ENCODE results near the gene IFNL1.
"Not testable (repeated sequence)": the region's sequence is repeated elsewhere in the genome, so short reads cannot be mapped to it uniquely, and the experiment has no call there.

IFNL1 gene

GRCh38 chr19:39253374-39254149 is 42.6 kb upstream of the IFNL1 start:
- no peaks in the 10 kb centered on the region for H3K9me3 ChIP-seq (ENCODE audit: low read depth, low read length)
- H3K36me3 ChIP-seq (ENCODE audit: insufficient read depth, low read length), result no peaks in the 10 kb centered on the region
- H3K9ac ChIP-seq (ENCODE audit: insufficient read length), result no peak overlapping the region
- no peak overlapping the region for H3K27ac ChIP-seq
- H3K4me3 ChIP-seq, result no peak overlapping the region
- no peak for TF ChIP-seq EZH2 (IDR thresholded peaks at IDR 0.05)
- no peak for TF ChIP-seq POLR2AphosphoS5 (IDR thresholded peaks at IDR 0.05; ENCODE audit: borderline replicate concordance, low read depth, low read length)
- TF ChIP-seq FOXP2 (optimal IDR thresholded peaks at IDR 0.05; ENCODE audit: control extremely low read depth, extremely low read length, insufficient read depth), result no peak
- no peak for DNase-seq (ENCODE audit: low read depth, low spot score)

DNA sequence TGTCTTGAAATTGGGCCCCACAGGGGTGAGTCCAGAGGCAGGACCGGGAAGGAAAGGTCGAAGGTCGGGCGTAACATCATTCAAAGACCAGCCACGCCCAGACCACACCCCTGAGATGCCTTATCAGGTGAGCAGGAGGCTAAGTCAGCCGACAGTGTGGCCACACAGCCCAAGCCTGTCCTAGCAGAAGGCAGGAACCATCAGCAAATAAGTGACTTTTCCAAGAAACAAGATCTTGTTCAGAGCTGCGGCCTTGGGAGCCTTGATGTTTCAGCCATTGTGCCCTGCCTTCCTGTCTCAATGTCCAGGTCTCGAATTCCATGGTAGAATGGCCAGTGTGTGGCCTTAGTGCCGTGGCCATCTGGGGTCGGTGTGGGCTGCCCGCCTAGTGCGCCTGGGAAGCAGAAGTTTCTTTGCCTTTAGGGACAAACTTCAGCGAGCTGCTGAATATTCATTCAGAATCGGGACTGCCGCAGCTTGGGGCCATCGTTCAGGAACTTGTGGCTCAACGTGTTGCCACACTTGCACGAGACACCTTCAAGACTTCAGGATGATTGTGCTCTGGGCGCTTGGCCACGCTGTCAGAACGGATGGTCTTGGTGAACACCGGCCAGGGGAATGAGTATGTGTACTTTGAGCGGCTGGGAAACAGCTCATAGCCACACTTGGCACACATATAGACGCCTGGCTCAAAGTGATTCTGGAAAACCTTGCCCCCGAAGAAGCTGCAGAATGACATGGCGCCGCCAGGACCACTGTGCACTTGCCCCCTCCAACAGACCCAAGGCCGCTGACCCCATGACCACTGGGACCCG is 41.5 kb upstream of the IFNL1 start:
- no peak overlapping the region for H3K4me3 ChIP-seq
- TF ChIP-seq EZH2 (IDR thresholded peaks at IDR 0.05), result no peak
- TF ChIP-seq FOXP2 (optimal IDR thresholded peaks at IDR 0.05; ENCODE audit: control extremely low read depth, extremely low read length, insufficient read depth), result no peak
- no peak for TF ChIP-seq POLR2AphosphoS5 (IDR thresholded peaks at IDR 0.05; ENCODE audit: borderline replicate concordance, low read depth, low read length)
- DNase-seq (ENCODE audit: low read depth, low spot score), result no peak
- no peaks in the 10 kb centered on the region for H3K9me3 ChIP-seq (ENCODE audit: low read depth, low read length)
- no peak overlapping the region for H3K9ac ChIP-seq (ENCODE audit: insufficient read length)
- H3K36me3 ChIP-seq (ENCODE audit: insufficient read depth, low read length), result no peaks in the 10 kb centered on the region
- H3K27ac ChIP-seq, result no peak overlapping the region

- H3K9me3 ChIP-seq (ENCODE audit: low read depth, low read length), result no peaks in the 10 kb centered on the region
- no peak overlapping the region for H3K27ac ChIP-seq
- TF ChIP-seq EZH2 (IDR thresholded peaks at IDR 0.05), result no peak
- no peaks in the 10 kb centered on the region for H3K36me3 ChIP-seq (ENCODE audit: insufficient read depth, low read length)
- H3K9ac ChIP-seq (ENCODE audit: insufficient read length), result no peak overlapping the region
- H3K4me3 ChIP-seq, result no peak overlapping the region
- DNase-seq (ENCODE audit: low read depth, low spot score), result no peak
Observed at GRCh38 chr19:39257227-39257626, 39.0 kb upstream of the IFNL1 start.

GRCh38 chr19:39261704-39262103 is 34.5 kb upstream of the IFNL1 start:
- Histone ChIP-seq H3K9ac (ENCODE audit: insufficient read length) (no peak overlapping the region), H3K4me3 (no peak overlapping the region), H3K9me3 (ENCODE audit: low read depth, low read length) (no peaks in the 10 kb centered on the region), H3K36me3 (ENCODE audit: insufficient read depth, low read length) (no peaks in the 10 kb centered on the region), H3K27ac (no peak overlapping the region)
- no peak for DNase-seq (ENCODE audit: low read depth, low spot score)
- TF ChIP-seq POLR2AphosphoS5 (IDR thresholded peaks at IDR 0.05; ENCODE audit: borderline replicate concordance, low read depth, low read length) (no peak), EZH2 (IDR thresholded peaks at IDR 0.05) (no peak), FOXP2 (optimal IDR thresholded peaks at IDR 0.05; ENCODE audit: control extremely low read depth, extremely low read length, insufficient read depth) (no peak)

GRCh38 chr19:39262496-39262895 is 33.7 kb upstream of the IFNL1 start:
- Histone ChIP-seq H3K4me3 (no peak overlapping the region), H3K9me3 (ENCODE audit: low read depth, low read length) (no peaks in the 10 kb centered on the region), H3K27ac (no peak overlapping the region), H3K36me3 (ENCODE audit: insufficient read depth, low read length) (no peaks in the 10 kb centered on the region), H3K9ac (ENCODE audit: insufficient read length) (no peak overlapping the region)
- DNase-seq (ENCODE audit: low read depth, low spot score), result no peak
- TF ChIP-seq POLR2AphosphoS5 (IDR thresholded peaks at IDR 0.05; ENCODE audit: borderline replicate concordance, low read depth, low read length), result no peak

- TF ChIP-seq FOXP2 (optimal IDR thresholded peaks at IDR 0.05; ENCODE audit: control extremely low read depth, extremely low read length, insufficient read depth) (no peak), EZH2 (IDR thresholded peaks at IDR 0.05) (no peak), POLR2AphosphoS5 (IDR thresholded peaks at IDR 0.05; ENCODE audit: borderline replicate concordance, low read depth, low read length) (no peak)
- H3K9me3 ChIP-seq (ENCODE audit: low read depth, low read length), result no peaks in the 10 kb centered on the region
- H3K27ac ChIP-seq, result no peak overlapping the region
- no peak for DNase-seq (ENCODE audit: low read depth, low spot score)
- H3K9ac ChIP-seq (ENCODE audit: insufficient read length), result no peak overlapping the region
- no peaks in the 10 kb centered on the region for H3K36me3 ChIP-seq (ENCODE audit: insufficient read depth, low read length)
- no peak overlapping the region for H3K4me3 ChIP-seq
Observed at GRCh38 chr19:39263912-39264305, 32.3 kb upstream of the IFNL1 start.

DNA sequence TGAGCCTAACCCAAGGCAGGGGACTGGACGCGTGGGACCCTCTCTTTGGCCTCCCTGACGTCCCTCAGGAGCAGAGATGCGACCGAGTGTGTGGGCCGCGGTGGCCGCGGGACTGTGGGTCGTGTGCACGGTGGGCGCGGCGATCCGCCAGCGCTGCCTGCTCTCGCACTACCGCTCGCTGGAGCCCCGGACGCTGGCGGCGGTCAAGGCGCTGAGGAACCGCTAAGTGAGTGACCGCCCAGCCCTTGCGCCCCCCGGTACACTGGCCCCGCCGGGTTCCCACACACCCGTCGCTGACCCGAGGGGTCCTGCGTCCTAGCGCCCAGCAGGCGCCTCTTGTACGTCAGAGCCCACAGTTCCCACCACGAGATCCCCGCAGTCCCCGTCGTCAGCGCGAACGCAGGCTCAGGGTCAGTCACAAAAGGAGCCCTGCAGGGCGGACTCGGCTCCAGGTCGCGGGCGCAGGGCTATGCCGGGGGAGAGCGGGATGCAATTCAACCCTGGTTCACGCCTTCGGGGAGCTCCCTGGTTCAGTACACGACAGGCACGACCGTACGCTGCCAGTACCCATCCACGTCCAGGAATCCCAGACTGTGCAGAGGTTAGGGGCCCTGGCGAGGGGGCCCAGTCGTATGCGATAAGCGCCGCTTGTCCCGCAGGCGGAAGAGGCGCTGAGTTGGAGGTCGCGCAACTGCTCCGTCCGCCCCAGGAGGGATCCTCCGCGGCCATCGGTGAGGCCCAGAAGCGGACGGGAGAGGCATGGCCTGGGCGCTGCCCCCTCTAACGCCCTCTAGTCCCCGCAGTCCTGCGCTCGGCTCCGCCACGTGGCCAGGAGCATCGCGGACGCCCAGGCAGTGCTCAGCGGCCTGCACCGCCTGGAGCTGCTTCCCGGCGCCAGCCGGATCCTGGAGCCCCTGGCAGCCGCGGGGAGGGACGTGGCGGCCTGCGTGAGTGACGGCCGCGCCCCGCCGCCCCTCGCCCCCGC is 31.6 kb upstream of the IFNL1 start:
- H3K27ac ChIP-seq, result no peak overlapping the region
- no peaks in the 10 kb centered on the region for H3K36me3 ChIP-seq (ENCODE audit: insufficient read depth, low read length)
- no peak overlapping the region for H3K9ac ChIP-seq (ENCODE audit: insufficient read length)
- no peak overlapping the region for H3K4me3 ChIP-seq
- no peaks in the 10 kb centered on the region for H3K9me3 ChIP-seq (ENCODE audit: low read depth, low read length)
- no peak for DNase-seq (ENCODE audit: low read depth, low spot score)
- TF ChIP-seq POLR2AphosphoS5 (IDR thresholded peaks at IDR 0.05; ENCODE audit: borderline replicate concordance, low read depth, low read length) (no peak), EZH2 (IDR thresholded peaks at IDR 0.05) (no peak), FOXP2 (optimal IDR thresholded peaks at IDR 0.05; ENCODE audit: control extremely low read depth, extremely low read length, insufficient read depth) (no peak)

GRCh38 chr19:39265321-39265916 is 30.8 kb upstream of the IFNL1 start:
- Histone ChIP-seq H3K9ac (ENCODE audit: insufficient read length) (no peak overlapping the region), H3K9me3 (ENCODE audit: low read depth, low read length) (no peaks in the 10 kb centered on the region), H3K4me3 (no peak overlapping the region), H3K36me3 (ENCODE audit: insufficient read depth, low read length) (no peaks in the 10 kb centered on the region), H3K27ac (no peak overlapping the region)
- DNase-seq (ENCODE audit: low read depth, low spot score), result no peak
- no peak for TF ChIP-seq FOXP2 (optimal IDR thresholded peaks at IDR 0.05; ENCODE audit: control extremely low read depth, extremely low read length, insufficient read depth)
- no peak for TF ChIP-seq EZH2 (IDR thresholded peaks at IDR 0.05)
- TF ChIP-seq POLR2AphosphoS5 (IDR thresholded peaks at IDR 0.05; ENCODE audit: borderline replicate concordance, low read depth, low read length), result no peak

- not testable (repeated sequence) for H3K36me3 ChIP-seq (ENCODE audit: insufficient read depth, low read length); DNase-seq (ENCODE audit: low read depth, low spot score); H3K4me3 ChIP-seq; H3K9me3 ChIP-seq (ENCODE audit: low read depth, low read length); H3K9ac ChIP-seq (ENCODE audit: insufficient read length); H3K27ac ChIP-seq
Observed at GRCh38 chr19:39268085-39268484, 28.1 kb upstream of the IFNL1 start, which contains the start of gene IFNL2. IFNL2 (plus strand) TSS chr19:39268396; CDS start chr19:39268569, 173 bp downstream.

GRCh38 chr19:39268531-39269223 is 27.5 kb upstream of the IFNL1 start:
- not testable (repeated sequence) for H3K27ac ChIP-seq; DNase-seq (ENCODE audit: low read depth, low spot score); H3K9me3 ChIP-seq (ENCODE audit: low read depth, low read length); H3K4me3 ChIP-seq; H3K9ac ChIP-seq (ENCODE audit: insufficient read length); H3K36me3 ChIP-seq (ENCODE audit: insufficient read depth, low read length)

DNA sequence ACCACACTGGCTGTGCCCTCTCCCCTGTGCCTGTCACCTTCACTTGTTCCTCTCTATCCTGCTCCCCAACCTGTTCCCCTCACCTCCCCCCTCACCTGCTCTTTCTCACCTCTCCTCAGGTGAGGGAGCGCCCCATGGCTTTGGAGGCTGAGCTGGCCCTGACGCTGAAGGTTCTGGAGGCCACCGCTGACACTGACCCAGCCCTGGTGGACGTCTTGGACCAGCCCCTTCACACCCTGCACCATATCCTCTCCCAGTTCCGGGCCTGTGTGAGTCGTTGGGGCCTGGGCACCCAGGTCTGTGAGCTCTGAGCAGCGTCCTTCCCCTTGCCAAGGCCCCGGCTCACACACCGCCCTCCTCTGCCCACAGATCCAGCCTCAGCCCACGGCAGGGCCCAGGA is 26.8 kb upstream of the IFNL1 start:
- not testable (repeated sequence) for H3K27ac ChIP-seq; DNase-seq (ENCODE audit: low read depth, low spot score); H3K9me3 ChIP-seq (ENCODE audit: low read depth, low read length); H3K9ac ChIP-seq (ENCODE audit: insufficient read length); H3K4me3 ChIP-seq; H3K36me3 ChIP-seq (ENCODE audit: insufficient read depth, low read length)
